NOMO-1 (cell line): ENCODE measurements around the gene PRKCA.
A peak's percentile ranks its signal among the peaks of the same experiment; 100 is the strongest.
"Not testable (repeated sequence)": the region's sequence is repeated elsewhere in the genome, so short reads cannot be mapped to it uniquely, and the experiment has no call there.

Experiments
- DNase-seq, 2 experiments: peaks; one replicate each; lab custom pipeline; 2025; ENCODE audit not compliant: unreplicated experiment in 2 of 2; lab: John Stamatoyannopoulos, UW

The PRKCA gene

GRCh38 chr17:66349521-66350254, 47.3 kb downstream of the PRKCA start:
- no peak for DNase-seq

- DNase-seq, result not testable (repeated sequence)
These were observed 48.2 kb downstream of the PRKCA start for GRCh38 chr17:66350576-66350975.

GRCh38 chr17:66351033-66351432, 48.6 kb downstream of the PRKCA start:
- no peak for DNase-seq

GRCh38 chr17:66351701-66352100, 49.3 kb downstream of the PRKCA start:
- no peak for DNase-seq

DNA sequence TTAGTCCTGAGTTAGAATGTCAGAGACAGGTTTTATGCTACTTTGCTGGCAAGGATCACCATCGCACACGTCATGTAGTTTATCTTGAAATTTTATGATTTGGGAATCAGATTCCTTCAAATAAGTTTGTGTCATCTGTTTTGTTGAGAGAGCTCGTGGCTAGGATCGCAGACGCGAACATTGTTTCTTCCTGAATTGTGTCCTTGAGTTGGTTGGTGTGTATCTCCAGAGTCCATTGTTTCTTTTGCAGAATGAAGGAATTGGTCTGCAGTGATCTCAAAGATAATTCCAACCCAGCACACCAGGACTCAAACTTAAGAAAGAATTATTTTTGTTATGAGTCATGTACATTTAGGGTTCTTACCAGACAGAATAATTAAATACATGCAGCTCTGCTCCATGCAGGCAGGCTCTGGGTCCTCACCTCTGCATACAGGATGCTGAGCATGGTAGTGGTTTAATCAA, 51.6 kb downstream of the PRKCA start:
- DNase-seq, result no peak

DNA sequence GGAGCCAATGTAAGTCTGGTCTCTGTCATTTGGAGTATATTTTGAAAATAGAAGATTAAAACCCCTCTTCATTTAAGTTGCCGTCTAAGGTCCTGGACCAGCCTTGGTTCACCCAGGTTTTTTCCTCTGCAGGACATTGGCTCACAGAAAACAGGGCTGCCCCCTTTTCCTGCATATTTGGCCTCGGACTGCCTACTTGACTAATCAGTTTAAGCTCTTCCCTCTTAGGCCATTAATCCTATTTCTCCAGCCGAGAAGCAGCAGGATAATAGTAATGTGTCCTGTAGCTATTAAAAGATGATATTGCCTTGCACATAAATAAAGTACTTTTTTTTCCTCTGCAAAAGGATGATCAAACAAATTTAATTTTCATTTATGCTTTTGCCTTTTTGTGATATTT, 52.1 kb downstream of the PRKCA start:
- DNase-seq, result no peak

GRCh38 chr17:66354981-66355380, 52.6 kb downstream of the PRKCA start:
- DNase-seq, result no peak

GRCh38 chr17:66355510-66355909, 53.1 kb downstream of the PRKCA start:
- no peak for DNase-seq

- no peak for DNase-seq
These were observed 54.6 kb downstream of the PRKCA start for GRCh38 chr17:66357037-66357436.

- DNase-seq, result no peak
These were observed 56.9 kb downstream of the PRKCA start for GRCh38 chr17:66359351-66359750.

DNA sequence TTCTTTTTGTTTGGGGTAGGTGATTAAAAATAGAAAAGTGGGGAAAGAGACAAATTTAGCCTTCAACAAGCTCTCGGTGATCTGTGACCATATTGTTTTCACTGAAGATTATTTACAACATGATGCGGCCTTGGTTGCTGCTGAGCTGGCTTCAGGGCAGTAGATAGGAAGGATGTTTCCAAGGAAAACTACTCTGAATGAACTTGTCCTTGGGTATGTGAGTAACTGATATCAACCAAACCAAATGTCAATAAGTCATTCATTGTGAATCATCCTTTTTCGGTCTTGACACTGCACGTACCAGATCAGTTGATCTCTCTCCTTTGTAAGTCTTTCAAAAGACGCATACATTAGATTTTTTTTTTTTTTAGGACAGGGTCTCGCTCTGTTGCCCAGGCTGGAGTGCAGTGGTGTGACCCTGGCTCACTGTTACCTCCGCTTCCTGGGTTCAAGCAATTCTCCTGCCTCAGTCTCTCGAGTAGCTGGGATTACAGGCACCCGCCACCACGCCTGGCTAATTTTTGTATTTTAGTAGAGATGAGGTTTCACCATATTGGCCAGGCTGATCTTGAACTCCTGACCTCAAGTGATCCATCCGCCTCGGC, 58.6 kb downstream of the PRKCA start:
- DNase-seq, result not testable (repeated sequence)

- DNase-seq, result no peak
These were observed 62.1 kb downstream of the PRKCA start for GRCh38 chr17:66364508-66364907.

DNA sequence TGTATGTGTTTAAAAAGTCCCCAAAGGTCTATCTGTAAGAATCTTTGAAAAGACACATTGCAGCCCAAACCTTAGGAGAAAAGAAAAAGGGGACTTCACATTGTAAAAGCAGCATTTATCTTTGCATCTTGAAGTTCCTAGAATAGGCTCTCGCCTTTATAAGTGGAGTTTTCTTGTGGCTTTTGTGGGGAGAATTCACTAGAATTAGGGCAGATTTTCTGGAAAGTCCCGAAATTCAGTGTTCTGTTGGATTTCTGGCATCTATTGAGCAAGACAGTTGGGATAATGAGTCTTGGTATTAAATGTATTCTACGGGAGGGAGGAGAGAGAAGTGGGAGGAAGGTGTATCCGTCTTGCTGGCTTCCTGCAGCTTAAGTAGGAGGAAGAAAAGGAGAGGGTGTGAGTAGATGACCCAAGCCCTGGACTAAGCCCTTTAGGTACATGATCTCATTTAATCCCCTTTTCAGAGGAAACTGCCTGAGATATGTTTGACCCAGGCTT, 62.6 kb downstream of the PRKCA start:
- no peak for DNase-seq

GRCh38 chr17:66365903-66366302, 63.5 kb downstream of the PRKCA start:
- DNase-seq, result no peak

GRCh38 chr17:66367107-66367506, 64.7 kb downstream of the PRKCA start:
- DNase-seq, result no peak

DNA sequence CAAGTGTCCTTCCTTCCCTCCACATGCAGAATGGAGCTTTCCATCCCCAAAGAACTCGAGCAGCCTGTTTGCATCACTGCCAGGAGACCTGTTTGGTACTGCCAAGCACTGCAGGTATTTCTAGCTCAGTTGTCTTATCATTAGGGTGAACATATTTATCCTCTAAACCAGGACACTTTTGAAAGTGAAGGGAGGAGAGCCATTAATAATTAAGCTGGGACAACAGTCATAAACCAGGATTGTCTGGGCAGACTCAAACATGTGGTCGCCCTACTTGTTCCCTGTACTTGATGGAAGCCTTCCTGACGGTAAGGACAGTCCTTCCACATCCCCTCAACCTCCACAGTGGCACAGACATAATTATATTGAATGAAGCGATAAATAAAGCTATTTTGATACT, 67.4 kb downstream of the PRKCA start:
- no peak for DNase-seq

DNA sequence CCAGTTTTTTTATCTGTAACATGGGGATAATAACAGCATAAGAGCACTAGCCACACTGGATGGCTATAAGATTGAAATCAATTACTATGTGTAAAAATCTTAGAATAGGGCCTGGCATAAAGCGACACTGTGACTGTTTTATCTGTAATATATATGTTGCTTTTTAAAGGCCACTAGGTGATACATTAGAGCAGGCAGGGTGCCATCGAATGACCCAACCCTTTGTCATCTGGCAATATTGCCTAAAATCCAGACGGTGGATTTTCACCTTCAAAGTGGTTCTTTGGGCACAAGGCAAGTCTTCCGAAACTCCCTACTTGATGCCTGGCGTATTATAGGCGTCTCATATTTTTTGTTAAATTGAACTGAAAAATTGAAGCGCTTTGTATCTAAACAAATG, 69.1 kb downstream of the PRKCA start:
- no peak for DNase-seq

DNA sequence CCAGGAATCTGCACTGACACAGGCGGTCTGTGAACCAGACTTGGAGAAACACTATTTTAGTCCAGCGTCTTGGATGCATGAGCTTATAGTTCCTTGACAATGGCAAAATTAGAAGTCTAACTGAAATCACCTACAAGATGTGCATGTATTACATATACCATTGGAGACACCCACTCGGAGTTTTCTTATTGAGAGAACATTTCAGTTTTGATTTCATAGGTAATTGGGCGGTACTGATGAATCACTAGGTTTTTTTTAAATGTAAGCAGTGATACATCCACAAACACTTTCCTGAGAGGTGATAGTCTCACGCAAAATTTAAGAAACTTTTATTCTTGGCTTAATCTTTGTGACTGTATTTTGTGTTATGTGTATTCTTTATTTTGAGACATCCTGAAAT, 69.8 kb downstream of the PRKCA start:
- no peak for DNase-seq

- no peak for DNase-seq
These were observed 70.7 kb downstream of the PRKCA start for GRCh38 chr17:66373079-66373478.

GRCh38 chr17:66373944-66374817, 71.8 kb downstream of the PRKCA start:
- peak in 1 of 2 experiments; percentile 15 for DNase-seq

- DNase-seq, result no peak
These were observed 72.7 kb downstream of the PRKCA start for GRCh38 chr17:66375121-66375520.
